SU-DHL-6 (cell line): ENCODE results near the gene NEK4.

Experiments used
- H2AFZ ChIP-seq: fragments of 200-600 bp; sonication (generic); 2 replicates; pipeline ENCODE4 v1.6.1; 2014; ENCODE audit warnings: low read depth, mild to moderate bottlenecking, moderate library complexity, mixed read lengths, antibody characterized with exemption, low read length; ENCODE audit not compliant: severe bottlenecking
- H3F3A ChIP-seq: fragments of 200-600 bp; shearing (Covaris generic); 2 replicates; pipeline ENCODE4 v1.6.0; 2016; ENCODE audit warnings: antibody characterized with exemption, mild to moderate bottlenecking; ENCODE audit not compliant: insufficient read depth
- H3K27ac ChIP-seq: fragments of 200-600 bp; sonication (generic); 2 replicates; pipeline ENCODE4 v1.5.1; 2016; ENCODE audit warnings: low read depth, mild to moderate bottlenecking, low read length, moderate library complexity, mixed read lengths
- H3K27me3 ChIP-seq: fragments of 200-600 bp; sonication (generic), shearing (Covaris generic); 2 replicates; pipeline ENCODE4 v1.6.0; 2014; ENCODE audit warnings: mild to moderate bottlenecking, low read length
- H3K36me3 ChIP-seq: fragments of 200-600 bp; sonication (generic); 2 replicates; pipeline ENCODE4 v1.6.1; 2014; ENCODE audit warnings: mild to moderate bottlenecking, low read length, mixed read lengths
- H3K4me2 ChIP-seq: fragments of 300-600, 200-600 bp; shearing (Covaris generic), sonication (generic); 2 replicates; pipeline ENCODE4 v1.6.0; 2014; ENCODE audit warnings: low read length, low read depth, mild to moderate bottlenecking; ENCODE audit not compliant: poor library complexity, severe bottlenecking
- H3K4me3 ChIP-seq: fragments of 200-600 bp; sonication (generic); 2 replicates; pipeline ENCODE4 v1.5.1; 2014; ENCODE audit warnings: antibody characterized with exemption, low read length, mild to moderate bottlenecking, mixed read lengths; ENCODE audit not compliant: insufficient read depth, poor library complexity, severe bottlenecking
- H3K79me2 ChIP-seq: fragments of 200-600 bp; sonication (generic); 2 replicates; pipeline ENCODE4 v1.6.1; 2014; ENCODE audit warnings: mild to moderate bottlenecking, low read length, moderate library complexity; ENCODE audit not compliant: insufficient read depth
- H3K9ac ChIP-seq: fragments of 200-600 bp; sonication (generic); 2 replicates; pipeline ENCODE4 v1.7.0; 2014; ENCODE audit warnings: mild to moderate bottlenecking, low read length
- H3K9me2 ChIP-seq: fragments of 200-600 bp; sonication (generic); replicated peaks from 2 replicates; pipeline ENCODE4 v1.6.1; 2014; ENCODE audit warnings: low read length; ENCODE audit not compliant: insufficient read depth
- H3K9me3 ChIP-seq: fragments of 200-600 bp; sonication (generic); 2 replicates; pipeline ENCODE4 v1.6.1; 2014; ENCODE audit warnings: low read length, mixed read lengths; ENCODE audit not compliant: insufficient read depth
- H4K20me1 ChIP-seq: fragments of 200-600 bp; sonication (generic); 2 replicates; pipeline ENCODE4 v1.6.1; 2014; ENCODE audit warnings: low read depth, mild to moderate bottlenecking, antibody characterized with exemption, low read length, moderate library complexity, mixed read lengths
- EZH2phosphoT487 ChIP-seq: fragments of 200-600 bp; sonication (generic), shearing (Covaris generic); conservative IDR thresholded peaks from 2 replicates; pipeline ENCODE4 v1.6.1; 2018; ENCODE audit warnings: mild to moderate bottlenecking, antibody characterized with exemption, low read length, moderate library complexity, mixed read lengths
- TF ChIP-seq, protein P1 (sequence below): fragments of 200-600 bp; sonication (generic); IDR thresholded peaks from one replicate; pipeline ENCODE4 v1.5.1; 2017; ENCODE audit warnings: antibody characterized with exemption, mild to moderate bottlenecking, low read length, moderate library complexity; ENCODE audit not compliant: insufficient read depth, poor library complexity, severe bottlenecking

The NEK4 gene

DNA sequence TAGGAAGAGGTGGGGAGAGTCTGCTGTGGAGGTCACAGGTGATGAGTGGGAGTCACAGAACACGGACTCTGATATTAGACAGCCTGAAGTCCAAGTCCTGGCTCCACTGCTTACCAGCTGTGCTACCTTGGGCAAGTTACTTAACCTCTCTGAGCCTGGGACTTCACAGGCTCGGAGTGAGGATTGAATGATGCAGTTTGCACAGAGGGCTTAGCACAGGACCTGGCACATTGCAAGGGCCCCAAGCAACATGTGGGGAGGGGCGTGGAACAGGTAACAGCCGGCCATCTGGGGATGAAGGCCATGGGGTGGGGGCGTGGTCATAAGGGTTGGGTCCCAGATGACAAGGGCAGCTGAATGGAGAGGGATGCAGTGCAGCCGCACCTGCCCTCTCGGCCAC, 19.6 kb upstream of the NEK4 start:
- Histone ChIP-seq H3K4me3 (no peak overlapping the region), H3K27ac (no peak overlapping the region), H3K4me2 (no peak overlapping the region), H3F3A (no peaks in the 10 kb centered on the region), H3K36me3 (no peaks in the 10 kb centered on the region), H2AFZ (no peak overlapping the region), H3K27me3 (no peaks in the 10 kb centered on the region), H3K79me2 (no peaks in the 10 kb centered on the region), H3K9ac (no peak overlapping the region), H4K20me1 (no peaks in the 10 kb centered on the region), H3K9me3 (no peaks in the 10 kb centered on the region), H3K9me2 (no peaks in the 10 kb centered on the region)
- TF ChIP-seq, protein P1, sequence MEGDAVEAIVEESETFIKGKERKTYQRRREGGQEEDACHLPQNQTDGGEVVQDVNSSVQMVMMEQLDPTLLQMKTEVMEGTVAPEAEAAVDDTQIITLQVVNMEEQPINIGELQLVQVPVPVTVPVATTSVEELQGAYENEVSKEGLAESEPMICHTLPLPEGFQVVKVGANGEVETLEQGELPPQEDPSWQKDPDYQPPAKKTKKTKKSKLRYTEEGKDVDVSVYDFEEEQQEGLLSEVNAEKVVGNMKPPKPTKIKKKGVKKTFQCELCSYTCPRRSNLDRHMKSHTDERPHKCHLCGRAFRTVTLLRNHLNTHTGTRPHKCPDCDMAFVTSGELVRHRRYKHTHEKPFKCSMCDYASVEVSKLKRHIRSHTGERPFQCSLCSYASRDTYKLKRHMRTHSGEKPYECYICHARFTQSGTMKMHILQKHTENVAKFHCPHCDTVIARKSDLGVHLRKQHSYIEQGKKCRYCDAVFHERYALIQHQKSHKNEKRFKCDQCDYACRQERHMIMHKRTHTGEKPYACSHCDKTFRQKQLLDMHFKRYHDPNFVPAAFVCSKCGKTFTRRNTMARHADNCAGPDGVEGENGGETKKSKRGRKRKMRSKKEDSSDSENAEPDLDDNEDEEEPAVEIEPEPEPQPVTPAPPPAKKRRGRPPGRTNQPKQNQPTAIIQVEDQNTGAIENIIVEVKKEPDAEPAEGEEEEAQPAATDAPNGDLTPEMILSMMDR, result no peak

DNA sequence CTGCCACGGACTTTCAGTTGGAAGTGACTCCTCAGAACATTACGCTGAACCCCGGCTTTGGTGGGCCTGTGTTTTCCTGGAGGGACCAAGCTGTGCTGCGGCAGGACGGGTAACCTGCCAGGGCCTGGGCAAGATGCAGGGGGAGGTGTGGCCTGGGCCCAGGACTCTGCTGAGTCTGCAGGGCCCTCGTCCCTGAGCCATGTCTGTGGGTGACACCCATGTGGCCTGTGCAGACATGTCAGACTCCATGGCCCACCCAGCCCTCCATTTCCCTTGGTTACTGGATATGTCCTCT, 19.0 kb upstream of the NEK4 start:
- TF ChIP-seq, protein P1, result no peak
- TF ChIP-seq EZH2phosphoT487, result no peak
- H3K4me3 ChIP-seq, result no peak overlapping the region
- H3K9ac ChIP-seq, result no peak overlapping the region

DNA sequence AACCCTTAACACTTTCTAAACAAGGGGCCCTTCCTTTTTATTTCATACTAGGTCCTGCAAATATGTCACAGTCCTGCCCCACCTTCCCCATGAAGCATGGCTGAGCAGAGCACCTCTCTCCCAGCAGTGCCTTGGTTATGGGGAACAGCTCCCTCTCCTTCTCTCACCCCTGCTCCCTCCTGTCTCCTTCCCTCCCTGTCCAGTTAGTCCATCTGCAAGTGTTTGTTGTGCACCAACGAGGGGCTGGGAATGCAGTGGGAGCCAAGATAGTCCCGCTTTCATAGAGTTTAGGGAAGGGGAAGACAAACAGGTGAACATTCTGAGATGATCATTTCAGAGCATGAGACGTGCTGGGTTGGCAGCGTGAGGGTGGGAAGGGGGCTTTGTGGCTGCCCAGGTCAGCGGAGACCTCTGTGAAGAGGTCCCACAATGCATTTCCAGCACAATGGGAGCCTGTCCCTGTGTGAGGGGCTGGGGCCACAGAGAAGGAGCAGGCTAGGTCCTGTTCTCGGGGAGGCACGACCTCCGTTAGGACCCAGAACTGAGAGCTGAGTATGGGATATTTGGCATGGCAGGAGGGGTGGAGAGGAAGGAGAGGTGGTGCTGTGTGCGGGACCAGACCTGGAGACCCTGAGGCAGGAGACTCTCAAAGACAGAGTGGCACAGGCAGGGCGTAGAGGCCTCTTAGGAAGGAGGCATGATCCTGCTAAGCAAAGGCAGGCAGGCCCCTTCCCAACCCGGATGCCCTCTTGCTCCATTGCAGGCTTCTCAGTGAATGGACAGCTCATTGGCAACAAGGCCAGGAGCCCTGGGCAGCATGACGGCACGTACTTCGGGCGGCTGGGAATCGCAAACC, 18.4 kb upstream of the NEK4 start:
- Histone ChIP-seq H3K36me3 (no peaks in the 10 kb centered on the region), H3K27me3 (no peaks in the 10 kb centered on the region), H3F3A (no peaks in the 10 kb centered on the region), H3K9me3 (no peaks in the 10 kb centered on the region), H3K4me2 (no peak overlapping the region), H4K20me1 (no peaks in the 10 kb centered on the region), H2AFZ (no peak overlapping the region), H3K9me2 (no peaks in the 10 kb centered on the region), H3K4me3 (no peak overlapping the region), H3K27ac (no peak overlapping the region), H3K79me2 (no peaks in the 10 kb centered on the region), H3K9ac (no peak overlapping the region)
- TF ChIP-seq, protein P1, result no peak
- TF ChIP-seq EZH2phosphoT487, result no peak

More for the DNA sequence above, 19.0 kb upstream of the NEK4 start:
- H3K27ac ChIP-seq, result no peak overlapping the region
- no peak overlapping the region for H3K4me2 ChIP-seq
- no peaks in the 10 kb centered on the region for H3F3A ChIP-seq
- no peaks in the 10 kb centered on the region for H4K20me1 ChIP-seq
- no peaks in the 10 kb centered on the region for H3K36me3 ChIP-seq
- no peaks in the 10 kb centered on the region for H3K9me2 ChIP-seq
- H3K9me3 ChIP-seq, result no peaks in the 10 kb centered on the region
- H3K79me2 ChIP-seq, result no peaks in the 10 kb centered on the region
- no peak overlapping the region for H2AFZ ChIP-seq
- H3K27me3 ChIP-seq, result no peaks in the 10 kb centered on the region
